ENCODE data around the gene SCAF1.

DNA sequence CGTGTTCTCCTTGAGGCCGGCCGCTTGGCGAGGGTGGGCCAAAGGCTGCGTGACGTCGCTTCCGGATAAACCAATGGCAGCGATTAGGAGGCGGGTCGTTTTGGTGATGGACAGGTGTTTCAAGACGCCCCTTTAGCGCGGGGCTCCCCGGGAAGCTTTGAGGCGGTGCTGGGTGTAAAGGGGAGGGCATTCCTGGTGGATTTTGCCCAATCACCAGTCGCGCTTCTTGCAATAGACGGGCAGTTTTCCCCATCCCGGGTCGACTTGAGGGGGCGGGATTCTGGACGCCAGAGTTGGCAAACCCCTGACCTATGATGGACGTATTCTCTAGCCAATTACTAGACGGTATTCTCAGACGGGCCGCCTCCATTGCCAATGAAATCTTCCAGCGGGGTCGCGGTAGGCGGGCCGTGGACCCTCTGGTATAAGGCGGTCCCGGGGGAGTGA lies 34.8 kb downstream of the SCAF1 start:
- no peak for TF ChIP-seq POLR2A (IDR thresholded peaks at IDR 0.05; ENCODE audit: low read depth, low read length)
- TF ChIP-seq POLR2AphosphoS5 (IDR thresholded peaks at IDR 0.05; ENCODE audit: low read depth, low read length): no peak

Measured in GM12892 (cell line).